ENCODE measurements around the gene NOP58. TPM values are rescaled to one million over a fixed set of nuclear protein-coding genes. Genes with fewer than 3 reads are reported as not detected.

Gene NOP58
- total and polyA plus RNA-seq, 12 donors: 18.7 to 68.5 (median 23.0) TPM

GRCh38 chr2:202344178-202344577 is 78.6 kb downstream of the NOP58 start:
- Histone ChIP-seq H3K27ac (no peak overlapping the region), H3K36me3 (no peaks in the 10 kb centered on the region), H3K27me3 (no peaks in the 10 kb centered on the region), H3K4me1 (no peaks in the 10 kb centered on the region), H3K9me3 (no peaks in the 10 kb centered on the region), H3K4me3 (no peak overlapping the region)
- WGBS, 2 donors: 58 to 73% methylated on average over 1 of the region's 1 CpG
- intact Hi-C loops (cut with DNase I): no loop called here
- no peak for TF ChIP-seq CTCF (IDR thresholded peaks at IDR 0.05)
- DNase-seq (no peak), ATAC-seq (no peak)

- WGBS, 2 donors: 96 to 97% methylated on average over 7 of the region's 7 CpGs
- Histone ChIP-seq H3K27me3 (no peaks in the 10 kb centered on the region), H3K36me3 (no peaks in the 10 kb centered on the region)
Measured at GRCh38 chr2:202346180-202346579, 80.6 kb downstream of the NOP58 start.

More at GRCh38 chr2:202346180-202346579, 80.6 kb downstream of the NOP58 start:
- Histone ChIP-seq H3K27ac (no peak overlapping the region), H3K9me3 (no peaks in the 10 kb centered on the region), H3K4me3 (no peak overlapping the region), H3K4me1 (no peaks in the 10 kb centered on the region)
- intact Hi-C loops (cut with DNase I): no loop called here
- DNase-seq: no peak
- TF ChIP-seq CTCF (IDR thresholded peaks at IDR 0.05): no peak
- no peak for ATAC-seq

Other genes starting within 250 kb of the NOP58 start
- 10 to 100 TPM in 9 of 10 donors, 1 to 10 TPM in 1; 9.4 to 51.1 (median 32.3) TPM for gene FZD7, start 231.9 kb upstream of the NOP58 start, total RNA-seq
- gene FZD7, start 231.9 kb upstream of the NOP58 start, polyA plus RNA-seq: 1 to 10 TPM; 2.3 to 6.6 TPM
- gene KIAA2012, start 192.5 kb upstream of the NOP58 start, total RNA-seq: not detected
- not detected for gene KIAA2012, start 192.5 kb upstream of the NOP58 start, polyA plus RNA-seq
- gene SUMO1, start 27.2 kb upstream of the NOP58 start, total RNA-seq: 10 to 100 TPM; 62.2 to 72.8 (median 68.5) TPM
- gene SUMO1, start 27.2 kb upstream of the NOP58 start, polyA plus RNA-seq: 10 to 100 TPM; 63.1 to 65.3 TPM
- 10 to 100 TPM; 48.5 to 89.4 (median 75.3) TPM for gene BMPR2, start 110.6 kb downstream of the NOP58 start, total RNA-seq
- 10 to 100 TPM; 10.2 to 11.4 TPM for gene BMPR2, start 110.6 kb downstream of the NOP58 start, polyA plus RNA-seq

All from heart right ventricle (tissue), 16 donors.